ENCODE measurements around the gene FYCO1.

DNA sequence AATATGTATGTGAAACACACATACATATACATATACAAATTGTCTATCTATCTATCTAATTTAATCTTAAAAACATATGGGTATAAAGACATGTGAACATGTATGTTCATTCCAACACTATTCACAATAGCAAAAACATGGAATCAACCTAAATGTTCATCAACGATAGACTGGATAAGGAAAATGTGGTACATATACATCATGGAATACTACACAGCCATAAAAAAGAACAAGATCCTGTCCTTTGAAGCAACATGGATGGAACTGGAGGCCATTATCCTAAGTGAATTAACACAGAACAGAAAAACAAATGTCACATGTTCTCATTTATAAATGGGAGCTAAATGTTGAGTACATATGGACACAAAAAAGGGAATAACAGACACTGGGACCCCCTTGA is 103.5 kb downstream of the FYCO1 start:
- no peak for TF ChIP-seq TAF1 (IDR thresholded peaks at IDR 0.05; ENCODE audit: low read depth)
- TF ChIP-seq, protein P1, sequence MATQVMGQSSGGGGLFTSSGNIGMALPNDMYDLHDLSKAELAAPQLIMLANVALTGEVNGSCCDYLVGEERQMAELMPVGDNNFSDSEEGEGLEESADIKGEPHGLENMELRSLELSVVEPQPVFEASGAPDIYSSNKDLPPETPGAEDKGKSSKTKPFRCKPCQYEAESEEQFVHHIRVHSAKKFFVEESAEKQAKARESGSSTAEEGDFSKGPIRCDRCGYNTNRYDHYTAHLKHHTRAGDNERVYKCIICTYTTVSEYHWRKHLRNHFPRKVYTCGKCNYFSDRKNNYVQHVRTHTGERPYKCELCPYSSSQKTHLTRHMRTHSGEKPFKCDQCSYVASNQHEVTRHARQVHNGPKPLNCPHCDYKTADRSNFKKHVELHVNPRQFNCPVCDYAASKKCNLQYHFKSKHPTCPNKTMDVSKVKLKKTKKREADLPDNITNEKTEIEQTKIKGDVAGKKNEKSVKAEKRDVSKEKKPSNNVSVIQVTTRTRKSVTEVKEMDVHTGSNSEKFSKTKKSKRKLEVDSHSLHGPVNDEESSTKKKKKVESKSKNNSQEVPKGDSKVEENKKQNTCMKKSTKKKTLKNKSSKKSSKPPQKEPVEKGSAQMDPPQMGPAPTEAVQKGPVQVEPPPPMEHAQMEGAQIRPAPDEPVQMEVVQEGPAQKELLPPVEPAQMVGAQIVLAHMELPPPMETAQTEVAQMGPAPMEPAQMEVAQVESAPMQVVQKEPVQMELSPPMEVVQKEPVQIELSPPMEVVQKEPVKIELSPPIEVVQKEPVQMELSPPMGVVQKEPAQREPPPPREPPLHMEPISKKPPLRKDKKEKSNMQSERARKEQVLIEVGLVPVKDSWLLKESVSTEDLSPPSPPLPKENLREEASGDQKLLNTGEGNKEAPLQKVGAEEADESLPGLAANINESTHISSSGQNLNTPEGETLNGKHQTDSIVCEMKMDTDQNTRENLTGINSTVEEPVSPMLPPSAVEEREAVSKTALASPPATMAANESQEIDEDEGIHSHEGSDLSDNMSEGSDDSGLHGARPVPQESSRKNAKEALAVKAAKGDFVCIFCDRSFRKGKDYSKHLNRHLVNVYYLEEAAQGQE (IDR thresholded peaks at IDR 0.05; ENCODE audit: low read depth), result no peak
- TF ChIP-seq, protein P2, sequence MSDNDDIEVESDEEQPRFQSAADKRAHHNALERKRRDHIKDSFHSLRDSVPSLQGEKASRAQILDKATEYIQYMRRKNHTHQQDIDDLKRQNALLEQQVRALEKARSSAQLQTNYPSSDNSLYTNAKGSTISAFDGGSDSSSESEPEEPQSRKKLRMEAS (IDR thresholded peaks at IDR 0.05), result no peak
- TF ChIP-seq EP300 (IDR thresholded peaks at IDR 0.05; ENCODE audit: borderline replicate concordance), result no peak
- TF ChIP-seq RAD21 (IDR thresholded peaks at IDR 0.05; ENCODE audit: low read depth), result no peak
- TF ChIP-seq TCF12 (IDR thresholded peaks at IDR 0.05; ENCODE audit: low read depth), result no peak
- no peak for TF ChIP-seq EGR1 (IDR thresholded peaks at IDR 0.05)
- TF ChIP-seq CEBPB (IDR thresholded peaks at IDR 0.05), result no peak
- TF ChIP-seq YY1 (IDR thresholded peaks at IDR 0.05; ENCODE audit: low read depth), result no peak
